NCI-H345 treated with DMSO at 0.1 percent for 48 hours (cell line): Measurements from ENCODE around the gene VILL.
A peak's percentile ranks its signal among the peaks of the same experiment; 100 is the strongest.
"Not testable (repeated sequence)": the region's sequence is repeated elsewhere in the genome, so short reads cannot be mapped to it uniquely, and the experiment has no call there.

Experiments used
- DNase-seq: peaks from one replicate; lab custom pipeline; 2025; ENCODE audit not compliant: unreplicated experiment; lab: John Stamatoyannopoulos, UW

Gene VILL

DNA sequence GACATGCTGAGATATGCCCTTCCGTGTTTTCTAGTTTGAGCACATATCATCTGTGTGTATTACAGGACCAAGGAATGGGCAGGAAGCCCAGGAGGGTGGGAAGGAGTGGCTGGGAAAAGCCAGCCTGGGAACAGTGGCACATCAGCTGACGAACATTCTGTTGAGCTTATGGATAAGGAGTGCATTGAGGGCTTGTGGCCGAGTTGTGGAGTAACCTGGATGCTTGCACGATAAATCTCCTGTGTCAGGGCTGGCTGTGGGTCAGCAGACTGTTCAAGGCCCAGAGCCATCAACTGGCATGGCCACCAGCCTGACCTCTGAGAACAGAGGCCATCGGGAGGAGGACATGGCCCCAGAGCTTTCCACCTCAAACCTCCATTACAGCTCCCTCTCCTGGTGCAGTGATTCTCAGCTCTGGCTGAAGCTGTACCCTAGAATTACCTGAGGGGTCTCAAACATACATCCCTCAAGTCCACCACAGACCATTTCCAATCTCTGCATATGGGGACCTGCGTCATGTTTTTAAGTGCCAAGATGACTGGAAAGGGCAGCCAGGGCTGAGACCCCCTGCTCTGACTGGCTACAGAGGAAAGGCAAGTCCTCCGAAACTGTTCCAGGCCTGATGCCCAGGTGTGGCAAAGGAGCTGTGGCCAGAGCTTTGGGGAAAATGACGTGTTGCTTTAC lies 4.8 kb upstream of the VILL start:
- DNase-seq, result no peak

- DNase-seq, result no peak
These were observed 3.9 kb upstream of the VILL start for GRCh38 chr3:37986479-37987314.

- no peak for DNase-seq
These were observed 3.3 kb upstream of the VILL start for GRCh38 chr3:37987315-37987697.

DNA sequence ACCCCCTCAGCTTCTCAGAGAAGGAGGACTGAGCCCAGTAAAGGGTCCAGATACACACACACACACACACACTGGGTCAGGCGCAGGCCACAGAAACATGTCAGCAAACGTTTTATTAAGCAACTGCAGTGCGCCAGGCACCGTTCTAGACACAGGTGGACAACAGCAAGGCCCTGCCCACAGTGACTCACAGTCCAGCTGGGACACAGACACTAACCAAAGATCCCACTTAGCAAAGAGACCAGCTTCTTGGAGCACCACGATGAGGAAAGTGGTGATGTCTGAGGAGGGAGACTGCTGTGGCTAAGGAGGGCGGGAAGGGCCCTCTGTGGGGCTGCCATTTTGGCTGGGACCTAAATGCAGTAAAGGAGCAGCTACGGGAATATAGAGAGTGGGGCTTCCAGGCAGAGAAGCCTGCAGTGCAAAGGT lies 2.8 kb upstream of the VILL start:
- DNase-seq, result no peak

- not testable (repeated sequence) for DNase-seq
These were observed 2.2 kb upstream of the VILL start for GRCh38 chr3:37988376-37988775.

- no peak for DNase-seq
These were observed 1.6 kb upstream of the VILL start for GRCh38 chr3:37988931-37989525.

- no peak for DNase-seq
These were observed 635 bp upstream of the VILL start for GRCh38 chr3:37989821-37990480.

- no peak for DNase-seq
These were observed 523 bp downstream of the VILL start for GRCh38 chr3:37991109-37991508.

DNA sequence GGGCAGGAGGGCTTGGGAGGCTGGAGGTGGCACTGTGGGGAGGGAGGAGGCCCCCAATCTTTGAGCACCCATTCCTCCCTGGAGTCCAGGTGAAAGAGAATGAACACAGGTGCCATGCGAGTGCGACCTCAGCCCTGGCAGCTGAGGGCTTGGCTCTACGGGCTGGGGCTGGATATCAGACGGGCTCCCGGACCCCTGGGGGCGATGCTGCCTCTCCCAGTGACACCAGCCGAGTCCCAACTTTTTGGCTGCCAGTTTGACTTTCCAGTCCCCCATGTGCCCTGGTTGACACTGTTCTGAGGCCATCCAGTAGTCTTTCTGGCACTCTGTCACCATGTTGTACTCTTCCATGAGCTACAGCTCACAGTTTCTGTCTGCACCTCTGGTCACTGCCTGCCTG lies 1.2 kb downstream of the VILL start:
- DNase-seq, result no peak

DNA sequence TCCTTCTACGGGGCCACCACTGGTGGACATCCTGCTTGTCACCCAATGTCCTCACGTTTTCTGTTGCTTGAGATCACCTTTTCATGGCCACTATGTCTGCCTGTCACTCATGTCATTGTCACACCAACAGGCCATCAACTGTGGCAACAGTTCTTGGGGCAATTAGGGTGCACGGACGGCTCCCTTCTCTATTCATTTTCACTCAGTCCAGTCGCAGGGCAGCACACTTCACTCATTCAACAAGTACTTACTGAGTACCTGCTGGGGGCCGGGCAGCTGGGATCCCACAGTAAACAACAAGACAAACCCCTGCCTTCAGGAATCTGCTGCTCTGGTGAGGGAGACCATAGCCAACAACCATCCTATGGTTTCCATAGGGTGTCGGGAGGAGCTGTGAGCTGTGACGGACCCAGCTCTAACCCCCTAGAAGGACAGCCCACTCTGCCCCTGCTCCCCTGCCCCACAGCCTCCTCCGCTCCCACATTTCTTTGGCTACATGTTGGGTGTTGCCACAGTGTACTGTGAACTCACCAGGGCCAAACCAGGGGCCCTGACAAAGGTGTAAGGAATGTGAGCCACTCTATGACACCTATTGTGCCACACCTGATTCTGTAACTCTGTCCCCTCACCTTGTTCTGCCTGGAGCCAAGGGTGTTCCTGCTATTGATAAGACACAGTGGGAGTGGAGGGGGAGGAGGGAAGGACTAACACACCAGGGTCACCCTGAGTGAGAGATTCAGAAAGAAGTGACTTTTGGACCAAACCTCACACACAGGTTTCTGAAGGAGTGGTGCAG lies 1.9 kb downstream of the VILL start:
- no peak for DNase-seq

- no peak for DNase-seq
These were observed 2.5 kb downstream of the VILL start for GRCh38 chr3:37993067-37993455.

DNA sequence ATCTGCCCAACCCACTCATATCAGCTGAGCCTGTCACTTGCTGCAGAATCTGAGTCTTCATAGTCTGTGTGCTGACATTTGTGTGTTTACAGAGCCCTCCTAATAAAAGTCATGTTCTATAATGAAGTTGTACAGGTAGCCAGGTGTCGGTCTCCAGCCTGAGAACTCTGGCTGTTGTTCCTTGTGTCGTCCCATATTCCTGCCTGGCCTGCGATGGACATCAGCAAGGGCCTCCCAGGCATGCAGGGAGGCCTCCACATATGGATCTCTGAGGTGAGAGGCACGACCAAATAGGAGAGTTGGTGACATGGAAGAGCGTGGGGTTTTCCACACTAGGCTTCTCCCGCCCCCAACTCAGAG lies 2.9 kb downstream of the VILL start:
- DNase-seq, result no peak

DNA sequence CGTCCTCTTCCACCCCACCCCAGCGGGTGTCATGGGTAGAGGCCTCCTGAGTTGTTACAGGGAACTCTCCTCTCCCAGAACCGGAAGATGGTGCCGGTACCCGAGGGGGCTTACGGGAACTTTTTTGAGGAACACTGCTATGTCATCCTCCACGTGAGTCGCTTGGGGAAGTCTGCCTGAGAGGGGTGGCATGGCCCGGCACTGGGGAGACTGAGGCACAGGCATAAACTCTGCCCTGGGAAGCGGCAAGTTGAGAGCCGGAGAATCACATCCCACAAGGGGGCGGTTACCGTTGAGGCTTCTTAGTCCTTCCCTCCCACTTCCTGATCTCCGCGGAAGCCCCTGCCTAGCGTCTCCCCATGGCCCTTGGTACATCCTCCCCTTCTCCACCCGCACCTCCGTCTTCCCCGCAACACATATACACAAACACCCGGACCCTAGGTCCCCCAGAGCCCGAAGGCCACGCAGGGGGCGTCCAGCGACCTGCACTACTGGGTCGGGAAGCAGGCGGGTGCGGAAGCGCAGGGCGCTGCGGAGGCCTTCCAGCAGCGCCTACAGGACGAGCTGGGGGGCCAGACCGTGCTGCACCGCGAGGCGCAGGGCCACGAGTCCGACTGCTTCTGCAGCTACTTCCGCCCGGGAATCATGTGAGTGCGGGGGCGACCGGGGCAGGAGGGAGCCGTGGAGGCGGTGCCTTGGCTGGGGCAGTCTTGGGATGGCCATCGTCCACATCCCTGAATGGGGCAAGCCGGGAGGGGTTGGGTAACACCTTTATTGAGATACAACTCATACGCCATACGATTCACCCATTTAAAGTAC lies 3.4 kb downstream of the VILL start:
- no peak for DNase-seq

DNA sequence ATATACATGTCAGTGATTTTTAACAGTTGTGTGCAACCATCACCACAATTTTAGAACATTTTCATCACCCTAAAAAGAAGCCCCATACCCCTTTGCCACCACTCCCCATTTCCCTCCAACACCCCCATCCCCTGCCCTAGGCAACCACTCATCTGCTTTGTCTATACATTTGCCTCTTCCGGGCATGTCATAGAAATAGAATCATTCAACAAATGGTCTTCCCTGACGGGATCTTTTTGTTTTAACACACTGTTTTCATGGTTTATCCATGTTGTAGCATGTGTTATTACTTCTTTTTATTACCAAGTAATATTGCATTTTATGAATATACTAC lies 4.0 kb downstream of the VILL start:
- DNase-seq, result no peak

GRCh38 chr3:37995652-37996641 lies 5.4 kb downstream of the VILL start:
- DNase-seq, result no peak

DNA sequence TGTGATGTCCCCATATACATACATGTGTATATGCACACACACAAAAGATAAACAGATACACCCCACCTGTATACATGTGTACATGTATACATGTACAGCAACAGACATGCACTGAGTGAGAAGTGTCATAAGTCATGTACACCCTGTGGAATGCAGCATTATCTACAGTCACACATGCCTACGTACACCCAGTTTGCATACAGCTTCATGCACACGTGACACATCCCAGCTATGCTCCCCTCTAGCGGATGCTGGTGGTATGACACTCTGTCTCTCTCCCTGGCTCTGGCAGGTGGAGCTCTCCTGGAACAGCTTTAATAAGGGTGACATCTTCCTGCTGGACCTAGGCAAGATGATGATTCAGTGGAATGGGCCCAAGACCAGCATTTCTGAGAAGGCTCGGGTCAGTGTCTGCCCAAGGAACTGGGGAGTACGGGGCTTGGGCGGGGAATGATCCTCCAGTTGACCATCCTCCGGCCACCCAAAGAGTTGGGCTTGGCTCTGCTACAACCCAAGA lies 6.3 kb downstream of the VILL start:
- peak; percentile 34 for DNase-seq

GRCh38 chr3:37997342-37997741 lies 6.8 kb downstream of the VILL start:
- no peak for DNase-seq

DNA sequence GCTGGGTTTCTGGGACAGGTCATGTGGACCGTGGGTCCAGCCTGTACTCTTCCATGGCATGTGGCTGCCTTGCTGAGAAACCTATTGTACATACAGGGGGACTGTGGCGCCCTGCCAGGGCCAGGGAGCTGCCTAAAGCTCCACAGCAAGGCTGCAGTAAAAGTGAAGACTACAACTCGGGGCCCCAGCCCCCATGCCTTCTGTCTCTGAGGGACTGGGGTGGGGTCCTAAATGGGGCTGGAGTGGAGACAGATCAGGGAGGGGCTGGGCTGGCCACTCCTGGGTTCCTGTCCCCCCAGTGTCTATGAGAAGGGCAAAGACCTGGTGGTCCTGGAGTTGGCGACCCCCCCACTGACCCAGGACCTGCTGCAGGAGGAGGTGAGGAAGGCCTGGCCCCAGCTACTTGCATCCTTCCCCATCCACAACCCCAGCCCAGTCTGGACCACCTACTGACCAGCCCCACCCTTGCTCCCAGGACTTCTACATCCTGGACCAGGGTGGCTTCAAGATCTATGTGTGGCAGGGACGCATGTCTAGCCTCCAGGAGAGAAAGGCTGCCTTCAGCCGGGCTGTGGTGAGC lies 7.3 kb downstream of the VILL start:
- DNase-seq, result no peak
